HCT116 (cell line): ENCODE data around the gene OR52B4.
"Not testable (repeated sequence)": the region's sequence is repeated elsewhere in the genome, so short reads cannot be mapped to it uniquely, and the experiment has no call there.

Experiments used
- CTCF ChIP-seq, 3 experiments: fragments of 200-600 bp in 1 of 3; sonication (generic) in 1 of 3; IDR thresholded peaks in 2 of 3; conservative IDR thresholded peaks in 1 of 3; 2 replicates each; pipeline ENCODE4 v1.5.1; 2012 to 2017; ENCODE audit warnings: low read depth in 2 of 3, low read length in 2 of 3, antibody characterized with exemption in 1 of 3, borderline replicate concordance in 1 of 3, control low read depth in 1 of 3, mild to moderate bottlenecking in 1 of 3, mixed read lengths in 1 of 3, mixed run types in 1 of 3, moderate library complexity in 1 of 3; ENCODE audit not compliant: insufficient read depth in 1 of 3
- EZH2 ChIP-seq: fragments of 200-600 bp; sonication (generic); IDR thresholded peaks from 2 replicates; pipeline ENCODE4 v1.6.1; 2017; ENCODE audit warnings: antibody characterized with exemption, mixed run types
- EZH2phosphoT487 ChIP-seq: fragments of 200-600 bp; IDR thresholded peaks from 2 replicates; pipeline ENCODE4 v1.6.1; 2018; ENCODE audit warnings: antibody characterized with exemption, borderline replicate concordance
- JUND ChIP-seq: IDR thresholded peaks from 2 replicates; pipeline ENCODE4 v1.6.1; 2012
- POLR2A ChIP-seq: IDR thresholded peaks from 2 replicates; pipeline ENCODE4 v1.7.0; 2011; ENCODE audit warnings: borderline replicate concordance; ENCODE audit not compliant: insufficient read depth, insufficient read length; ENCODE audit errors: extremely low read depth
- POLR2AphosphoS5 ChIP-seq: IDR thresholded peaks from 2 replicates; pipeline ENCODE4 v1.6.1; 2011; ENCODE audit warnings: mild to moderate bottlenecking, low read depth, low read length, moderate library complexity
- ZFX ChIP-seq: fragments of 450-650 bp; IDR thresholded peaks from 2 replicates; pipeline ENCODE4 v1.6.1; 2017

GRCh38 chr11:4345366-4345765 lies 22.8 kb downstream of the OR52B4 start:
- TF ChIP-seq EZH2; CTCF (IDR thresholded peaks at IDR 0.05 in 2 of 3, conservative IDR thresholded peaks at IDR 0.05 in 1 of 3; ENCODE audit: borderline replicate concordance in 1 of 3, insufficient read depth in 1 of 3, low read depth in 2 of 3, low read length in 2 of 3); POLR2AphosphoS5; POLR2A; EZH2phosphoT487; ZFX; JUND: not testable (repeated sequence)
